ENCODE measurements around the gene SEMA4B.
A peak's percentile ranks its signal among the peaks of the same experiment; 100 is the strongest.

SEMA4B gene

GRCh38 chr15:90233387-90234095, 32.4 kb downstream of the SEMA4B start, which contains the start of gene CIB1:
TSS of gene CIB1 (minus strand) at chr15:90233941. CDS start at chr15:90233885, 56 bp downstream.
- TF ChIP-seq CTCF (IDR thresholded peaks at IDR 0.05; ENCODE audit: low read depth, low read length) = no peak
- H3K4me3 ChIP-seq (ENCODE audit: low read depth, low read length) = peak within 1 kb of the TSS; percentile 81

- peak within 1 kb of the TSS; percentile 81 for H3K4me3 ChIP-seq (ENCODE audit: low read depth, low read length)
- no peak for TF ChIP-seq CTCF (IDR thresholded peaks at IDR 0.05; ENCODE audit: low read depth, low read length)
Observed at GRCh38 chr15:90234096-90234988, 33.2 kb downstream of the SEMA4B start, which contains the start of gene GDPGP1. TSS of gene GDPGP1 (plus strand) at chr15:90234209. CDS start at chr15:90240909, 6,700 bp downstream.

- no peak for TF ChIP-seq CTCF (IDR thresholded peaks at IDR 0.05; ENCODE audit: low read depth, low read length)
- no peak overlapping the region for H3K4me3 ChIP-seq (ENCODE audit: low read depth, low read length)
Observed at GRCh38 chr15:90239371-90239770, 38.2 kb downstream of the SEMA4B start.

- TF ChIP-seq CTCF (IDR thresholded peaks at IDR 0.05; ENCODE audit: low read depth, low read length) = no peak
- no peak overlapping the region for H3K4me3 ChIP-seq (ENCODE audit: low read depth, low read length)
Observed at GRCh38 chr15:90240856-90241255, 39.7 kb downstream of the SEMA4B start.

GRCh38 chr15:90241343-90242192, 40.4 kb downstream of the SEMA4B start:
- TF ChIP-seq CTCF (IDR thresholded peaks at IDR 0.05; ENCODE audit: low read depth, low read length) = no peak
- no peak overlapping the region for H3K4me3 ChIP-seq (ENCODE audit: low read depth, low read length)

GRCh38 chr15:90243943-90244639, 43.0 kb downstream of the SEMA4B start:
- H3K4me3 ChIP-seq (ENCODE audit: low read depth, low read length) = no peak overlapping the region
- no peak for TF ChIP-seq CTCF (IDR thresholded peaks at IDR 0.05; ENCODE audit: low read depth, low read length)

All from WI38 (cell line).